GM23248 (cell line): ENCODE data around the gene NOL6.

Source experiments
- EZH2 ChIP-seq: fragments of 200-600 bp; sonication (generic); IDR thresholded peaks from 2 replicates; pipeline ENCODE4 v1.6.1; 2018; ENCODE audit warnings: antibody characterized with exemption, mild to moderate bottlenecking; ENCODE audit not compliant: insufficient read depth, poor library complexity, severe bottlenecking
- EZH2phosphoT487 ChIP-seq: fragments of 200-600 bp; sonication (generic); IDR thresholded peaks from 2 replicates; pipeline ENCODE4 v1.6.1; 2018; ENCODE audit warnings: antibody characterized with exemption, moderate library complexity, mild to moderate bottlenecking, low read depth; ENCODE audit not compliant: insufficient read depth

GRCh38 chr9:33426843-33427293 is 46.9 kb downstream of the NOL6 start:
- TF ChIP-seq EZH2 (no peak), EZH2phosphoT487 (no peak)
